Subcutaneous adipose tissue (tissue), 4 donors: Measurements from ENCODE around the gene SPON2. TPM values are rescaled to one million over a fixed set of nuclear protein-coding genes. Genes with fewer than 3 reads are reported as not detected.

Source experiments
- total RNA-seq, 4 donors: library from RNA; depleted of rRNA; stranded (reverse); fragments of >200 nt; gene quantifications; one replicate each; pipeline ENCODE4 v1.1.0, GENCODE V29; 2016
- TF ChIP-seq, protein P1 (sequence below): fragments of 450-650 bp; IDR thresholded peaks from one replicate; pipeline ENCODE4 v1.5.1; 2016; ENCODE audit warnings: low read depth, mild to moderate bottlenecking, control low read depth, antibody characterized with exemption, moderate library complexity

Gene SPON2
- total RNA-seq, 4 donors from 2014 or later, result 14.3 to 67.2 (median 46.4) TPM

DNA sequence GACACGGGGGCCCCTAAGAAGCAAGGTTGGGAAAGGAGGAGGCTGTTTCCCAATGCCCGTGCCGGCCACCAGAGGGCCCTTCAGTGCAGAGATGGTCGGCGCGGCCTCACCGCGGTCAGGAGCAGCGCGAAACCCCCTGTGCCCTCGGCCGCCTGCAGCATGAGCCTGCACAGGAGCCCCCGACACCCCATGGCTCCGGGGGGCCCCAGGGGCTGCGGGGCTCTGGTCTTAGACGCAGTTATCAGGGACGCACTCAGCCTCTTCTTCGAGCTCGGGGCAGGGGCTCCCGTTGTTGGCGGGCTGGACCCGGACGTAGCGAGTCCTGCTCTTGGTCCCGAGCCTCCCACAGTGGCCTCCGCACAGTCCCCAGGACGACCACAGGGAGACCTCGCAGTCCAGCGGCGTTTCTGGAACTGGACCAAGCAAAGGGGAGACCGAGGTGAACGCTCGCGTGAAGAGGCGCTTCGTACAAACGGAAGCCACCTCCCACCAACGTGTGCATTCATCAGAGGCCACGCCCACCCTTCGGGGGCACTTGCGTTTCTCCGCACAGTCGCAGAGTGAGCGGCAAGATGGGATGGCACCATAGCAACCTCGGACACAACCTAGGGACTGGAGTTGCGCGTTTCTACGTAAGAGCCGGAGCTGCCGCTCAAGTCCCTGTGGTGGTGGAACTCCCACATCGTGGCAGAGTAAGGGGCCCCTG lies 5.0 kb downstream of the SPON2 start:
- TF ChIP-seq, protein P1, sequence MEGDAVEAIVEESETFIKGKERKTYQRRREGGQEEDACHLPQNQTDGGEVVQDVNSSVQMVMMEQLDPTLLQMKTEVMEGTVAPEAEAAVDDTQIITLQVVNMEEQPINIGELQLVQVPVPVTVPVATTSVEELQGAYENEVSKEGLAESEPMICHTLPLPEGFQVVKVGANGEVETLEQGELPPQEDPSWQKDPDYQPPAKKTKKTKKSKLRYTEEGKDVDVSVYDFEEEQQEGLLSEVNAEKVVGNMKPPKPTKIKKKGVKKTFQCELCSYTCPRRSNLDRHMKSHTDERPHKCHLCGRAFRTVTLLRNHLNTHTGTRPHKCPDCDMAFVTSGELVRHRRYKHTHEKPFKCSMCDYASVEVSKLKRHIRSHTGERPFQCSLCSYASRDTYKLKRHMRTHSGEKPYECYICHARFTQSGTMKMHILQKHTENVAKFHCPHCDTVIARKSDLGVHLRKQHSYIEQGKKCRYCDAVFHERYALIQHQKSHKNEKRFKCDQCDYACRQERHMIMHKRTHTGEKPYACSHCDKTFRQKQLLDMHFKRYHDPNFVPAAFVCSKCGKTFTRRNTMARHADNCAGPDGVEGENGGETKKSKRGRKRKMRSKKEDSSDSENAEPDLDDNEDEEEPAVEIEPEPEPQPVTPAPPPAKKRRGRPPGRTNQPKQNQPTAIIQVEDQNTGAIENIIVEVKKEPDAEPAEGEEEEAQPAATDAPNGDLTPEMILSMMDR, result no peak

DNA sequence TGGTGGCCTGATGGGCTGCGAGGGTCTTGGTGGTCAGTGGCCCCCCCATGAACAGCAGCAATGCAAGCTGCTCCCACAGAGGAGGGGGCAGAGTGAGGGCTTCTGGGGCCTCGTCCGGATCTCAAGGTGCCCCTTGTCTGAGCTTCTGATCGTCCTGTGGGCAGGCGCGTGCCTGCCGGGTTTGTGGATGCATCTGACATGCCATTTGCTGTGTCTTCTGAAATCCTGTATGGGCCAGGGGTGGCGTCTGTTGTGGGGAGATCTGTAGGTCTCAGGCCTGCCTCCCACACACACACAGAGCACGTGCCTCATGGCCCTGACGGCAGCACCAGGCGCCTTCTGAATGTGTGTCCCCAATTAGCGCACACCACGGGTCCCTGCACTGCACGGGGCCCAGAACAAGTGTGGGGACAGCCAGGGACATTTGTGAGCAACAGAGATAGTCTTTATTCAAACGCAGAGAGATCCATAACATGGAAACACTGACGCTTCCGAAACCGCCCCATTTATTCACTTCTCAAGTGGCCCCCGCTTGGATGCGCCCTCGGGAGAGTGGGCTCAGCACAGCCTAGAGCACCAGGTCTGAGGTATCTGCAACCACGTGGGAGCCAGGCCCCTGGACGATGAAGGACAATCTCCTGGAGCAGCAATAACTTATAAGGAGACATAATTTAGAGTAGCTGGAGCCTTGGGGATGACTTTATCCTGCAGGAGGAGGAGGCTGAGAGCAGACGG lies 5.7 kb downstream of the SPON2 start:
- TF ChIP-seq, protein P1, result no peak

DNA sequence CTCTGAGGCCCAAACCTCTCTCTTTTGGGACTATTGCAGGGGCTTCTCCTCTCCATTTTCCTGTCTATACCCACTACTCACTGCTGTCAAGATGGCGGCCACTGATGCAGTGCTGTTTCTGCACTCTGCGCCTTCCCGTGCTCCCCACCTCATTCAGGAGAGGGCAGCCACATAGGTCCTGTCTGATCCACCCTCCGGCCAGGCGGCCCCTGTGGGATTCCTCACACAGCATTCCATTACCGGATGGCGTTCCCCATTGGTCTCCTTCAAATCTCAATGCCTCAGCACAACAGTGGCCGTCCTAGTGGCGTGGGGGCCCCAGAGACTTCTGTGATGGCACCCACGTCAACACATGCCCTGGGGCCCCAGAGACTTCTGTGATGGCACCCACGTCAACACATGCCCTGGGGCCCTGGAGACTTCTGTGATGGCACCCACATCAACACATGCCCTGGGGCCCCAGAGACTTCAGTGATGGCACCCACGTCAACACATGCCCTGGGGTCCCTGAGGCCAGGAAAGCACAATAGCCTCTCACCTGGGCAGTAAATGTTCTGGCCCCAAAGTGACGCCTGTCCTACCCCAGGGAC lies 7.3 kb downstream of the SPON2 start:
- TF ChIP-seq, protein P1, result no peak

DNA sequence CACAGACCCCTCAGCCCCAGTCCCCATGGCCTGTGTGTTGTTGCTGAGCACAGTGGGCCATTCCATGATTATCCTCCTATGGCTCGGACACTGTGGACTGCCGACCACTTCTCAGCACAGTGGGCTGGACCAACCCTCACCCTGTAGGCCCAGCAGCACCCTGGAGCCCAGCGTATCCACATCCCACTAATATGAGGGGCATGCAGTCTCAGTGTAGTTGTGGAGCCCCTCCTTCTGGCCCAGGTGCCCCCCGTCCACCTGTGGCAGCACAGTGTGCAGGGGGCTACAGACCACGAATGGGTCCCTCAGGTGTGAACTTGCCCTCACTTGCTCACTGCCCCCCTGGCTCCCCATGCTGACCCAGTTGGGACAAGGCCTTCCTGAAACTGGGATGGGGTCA lies 7.9 kb downstream of the SPON2 start:
- TF ChIP-seq, protein P1, result no peak

DNA sequence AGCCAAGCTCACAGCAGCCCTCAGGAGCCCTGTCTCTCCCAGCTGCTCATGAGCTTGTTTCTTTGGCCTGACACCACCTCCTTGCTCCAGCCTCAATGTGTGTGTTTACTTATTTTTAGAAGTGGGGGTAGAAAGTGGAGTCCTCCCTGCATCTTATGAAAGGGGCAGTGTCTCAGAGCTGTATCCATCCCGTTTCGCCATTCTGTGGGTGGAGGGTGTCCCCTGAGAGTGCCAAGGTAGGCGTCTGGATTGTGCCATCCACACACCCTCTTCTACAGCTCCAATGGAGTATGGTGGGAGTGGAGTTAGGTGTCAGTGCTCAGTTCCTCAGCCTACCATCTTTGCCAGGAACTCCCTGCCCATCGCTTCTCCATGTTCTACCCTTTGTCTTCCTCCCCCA lies 8.3 kb downstream of the SPON2 start:
- TF ChIP-seq, protein P1, result no peak

DNA sequence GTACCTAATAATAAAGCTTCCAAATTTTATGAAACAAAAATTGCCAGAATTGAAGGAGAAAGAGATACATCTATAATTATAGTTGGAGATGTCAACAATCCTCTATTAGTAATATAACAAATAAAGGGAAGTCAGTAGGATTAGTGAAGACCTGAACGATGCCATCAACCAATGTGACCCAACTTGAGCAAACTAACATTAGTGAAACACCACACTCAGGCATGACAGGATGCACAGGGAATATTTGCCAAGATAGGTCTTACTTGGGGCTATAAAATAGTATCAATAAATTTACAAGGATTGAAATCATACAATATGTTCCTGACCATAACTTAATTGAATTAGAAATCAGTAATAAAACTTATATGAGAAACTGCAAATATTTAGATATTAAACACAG lies 12.0 kb downstream of the SPON2 start:
- TF ChIP-seq, protein P1, result no peak

DNA sequence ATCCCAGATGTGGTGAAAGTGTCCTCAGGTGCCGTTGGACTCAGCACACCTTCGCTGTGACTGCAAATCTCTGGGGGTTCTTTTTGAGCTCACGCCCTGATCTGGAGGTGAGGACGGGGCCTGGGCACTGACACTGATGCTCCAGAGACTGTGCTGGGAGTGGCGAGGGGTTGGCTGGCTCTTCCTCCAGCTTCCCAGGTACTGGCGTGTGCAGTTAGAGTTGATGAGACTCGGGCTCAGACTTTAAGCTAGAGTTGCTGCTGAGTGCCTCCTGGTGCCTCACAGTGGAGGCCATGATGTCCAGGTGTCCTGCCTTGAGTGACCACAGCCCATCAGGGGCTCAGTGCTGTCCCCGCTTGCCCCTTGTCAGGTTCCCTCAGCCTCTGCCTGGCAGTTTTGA lies 16.3 kb downstream of the SPON2 start:
- TF ChIP-seq, protein P1, result no peak
